IMR-90 (cell line): ENCODE results near the gene NUDCD3. TPM values are rescaled to one million over a fixed set of nuclear protein-coding genes. Genes with fewer than 3 reads are reported as not detected.

ENCODE experiments used
- ATAC-seq: fragments of 200-7000 bp; cut with Tn5 transposase; 2 replicates; pipeline ENCODE4 v1.9.1; 2020; ENCODE audit warnings: low read depth, mild to moderate bottlenecking, moderate library complexity
- BruUV-seq: library from RNA; stranded (reverse); fragments of 400-500 nt; replicated peaks from 2 replicates; lab custom pipeline; 2021; lab: Mats Ljungman, UMichigan
- CTCF ChIA-PET: fragments of 300-600 bp; formaldehyde crosslinking; extraction: SDS; loops from one replicate; lab custom pipeline; 2021; ENCODE audit warnings: antibody characterized with exemption; lab: Yijun Ruan, JAX
- POLR2A ChIA-PET: fragments of 300-600 bp; sonication (Branson Sonifier 250); formaldehyde crosslinking; loops from one replicate; lab custom pipeline; 2022; ENCODE audit warnings: antibody characterized with exemption; ENCODE audit not compliant: unreplicated experiment; lab: Charles Lee
- DNase-seq: peaks from one replicate; pipeline ENCODE4 v3.0.0; 2013
- H2AFZ ChIP-seq: replicated peaks from 2 replicates; pipeline ENCODE3; 2013; ENCODE audit warnings: low read length, mild to moderate bottlenecking; ENCODE audit not compliant: poor library complexity
- H2AK5ac ChIP-seq: 2 replicates; pipeline ENCODE4 v1.6.1; 2013; ENCODE audit warnings: low read depth, low read length, inconsistent platforms
- H2AK9ac ChIP-seq: replicated peaks from 2 replicates; pipeline ENCODE3; 2013; ENCODE audit warnings: mild to moderate bottlenecking, low read depth, low read length, moderate library complexity; ENCODE audit not compliant: poor library complexity
- H2BK120ac ChIP-seq: 2 replicates; pipeline ENCODE4 v1.6.1; 2013; ENCODE audit warnings: low read depth, low read length, inconsistent platforms
- H2BK15ac ChIP-seq: 3 replicates; pipeline ENCODE4 v1.6.1; 2013; ENCODE audit warnings: low read depth, low read length, inconsistent platforms
- H2BK20ac ChIP-seq: 2 replicates; pipeline ENCODE4 v1.6.1; 2013; ENCODE audit warnings: low read depth, mild to moderate bottlenecking, inconsistent platforms, low read length, moderate library complexity
- H2BK5ac ChIP-seq: 2 replicates; pipeline ENCODE4 v1.6.1; 2013; ENCODE audit warnings: mild to moderate bottlenecking, low read depth, low read length, inconsistent platforms; ENCODE audit not compliant: poor library complexity, severe bottlenecking
- H3K14ac ChIP-seq: replicated peaks from 2 replicates; pipeline ENCODE4 v1.6.1; 2013; ENCODE audit warnings: low read depth, low read length, inconsistent platforms
- H3K18ac ChIP-seq: 2 replicates; pipeline ENCODE4 v1.6.1; 2013; ENCODE audit warnings: low read depth, low read length, control low read depth
- H3K23ac ChIP-seq: 2 replicates; pipeline ENCODE4 v1.6.1; 2013; ENCODE audit warnings: low read depth, low read length, inconsistent platforms
- H3K27ac ChIP-seq: 2 replicates; pipeline ENCODE4 v1.5.1; 2013; ENCODE audit warnings: mild to moderate bottlenecking, control low read depth, low read length; ENCODE audit not compliant: insufficient read depth
- H3K27me3 ChIP-seq: 2 replicates; pipeline ENCODE4 v1.6.1; 2013; ENCODE audit warnings: low read length; ENCODE audit not compliant: control insufficient read depth, insufficient read depth
- H3K36me3 ChIP-seq: 2 replicates; pipeline ENCODE4 v1.6.1; 2013; ENCODE audit warnings: low read length, mixed read lengths; ENCODE audit not compliant: control insufficient read depth, insufficient read depth
- H3K4ac ChIP-seq: 2 replicates; pipeline ENCODE4 v1.6.1; 2013; ENCODE audit warnings: low read depth, low read length, inconsistent platforms
- H3K4me1 ChIP-seq: 2 replicates; pipeline ENCODE4 v1.6.1; 2013; ENCODE audit warnings: low read length, mixed read lengths; ENCODE audit not compliant: control insufficient read depth, insufficient read depth
- H3K4me2 ChIP-seq: 2 replicates; pipeline ENCODE4 v1.6.1; 2013; ENCODE audit warnings: low read depth, mild to moderate bottlenecking, control low read depth, low read length, moderate library complexity
- H3K4me3 ChIP-seq: 2 replicates; pipeline ENCODE4 v1.5.1; 2013; ENCODE audit warnings: low read depth, mild to moderate bottlenecking, control low read depth, low read length, moderate library complexity; ENCODE audit not compliant: insufficient read depth
- H3K56ac ChIP-seq: 2 replicates; pipeline ENCODE4 v1.6.1; 2013; ENCODE audit warnings: low read length, inconsistent platforms; ENCODE audit not compliant: insufficient read depth; ENCODE audit errors: extremely low read depth
- H3K79me1 ChIP-seq, 2 experiments: 2 replicates each; pipeline ENCODE4 v1.6.1; 2013; ENCODE audit warnings: low read length in 2 of 2, inconsistent platforms in 1 of 2, low read depth in 1 of 2
- H3K9ac ChIP-seq: 2 replicates; pipeline ENCODE4 v1.6.1; 2013; ENCODE audit warnings: low read depth, low read length, control low read depth
- H3K9me1 ChIP-seq: 2 replicates; pipeline ENCODE4 v1.6.1; 2013; ENCODE audit warnings: low read length, inconsistent platforms; ENCODE audit not compliant: insufficient read depth
- H3K9me3 ChIP-seq: 2 replicates; pipeline ENCODE4 v1.6.1; 2013; ENCODE audit warnings: low read length; ENCODE audit not compliant: control insufficient read depth, insufficient read depth
- H4K20me1 ChIP-seq: 2 replicates; pipeline ENCODE4 v1.6.1; 2013; ENCODE audit warnings: low read length, inconsistent platforms; ENCODE audit not compliant: insufficient read depth
- H4K5ac ChIP-seq: 2 replicates; pipeline ENCODE4 v1.6.1; 2013; ENCODE audit warnings: mild to moderate bottlenecking, low read depth, low read length, control low read depth
- H4K8ac ChIP-seq, 2 experiments: 2 replicates each; pipeline ENCODE4 v1.6.1; 2013; ENCODE audit warnings: low read depth in 2 of 2, low read length in 2 of 2, control low read depth in 1 of 2, inconsistent platforms in 1 of 2
- H4K91ac ChIP-seq: 2 replicates; pipeline ENCODE4 v1.6.1; 2013; ENCODE audit warnings: low read depth, low read length, inconsistent platforms; ENCODE audit not compliant: insufficient read depth
- BHLHE40 ChIP-seq: fragments of 150-350 bp; IDR thresholded peaks from 2 replicates; pipeline ENCODE4 v1.6.1; 2016; ENCODE audit warnings: mild to moderate bottlenecking, low read depth, low read length
- CEBPB ChIP-seq: IDR thresholded peaks from 2 replicates; pipeline ENCODE4 v1.6.1; 2012; ENCODE audit warnings: low read depth, low read length, improper control_type of control experiment
- CHD1 ChIP-seq: IDR thresholded peaks from 2 replicates; pipeline ENCODE4 v1.6.1; 2012; ENCODE audit warnings: low read depth, low read length, improper control_type of control experiment
- ELK1 ChIP-seq: fragments of 150-350 bp; IDR thresholded peaks from 2 replicates; pipeline ENCODE4 v1.6.1; 2016; ENCODE audit warnings: low read depth, mild to moderate bottlenecking, low read length, moderate library complexity, borderline replicate concordance
- MAZ ChIP-seq: IDR thresholded peaks from 2 replicates; pipeline ENCODE4 v1.6.1; 2012; ENCODE audit warnings: low read depth, mild to moderate bottlenecking, low read length, improper control_type of control experiment, moderate library complexity, borderline replicate concordance
- MXI1 ChIP-seq: IDR thresholded peaks from 2 replicates; pipeline ENCODE4 v1.6.1; 2012; ENCODE audit warnings: low read depth, mild to moderate bottlenecking, low read length, moderate library complexity, borderline replicate concordance
- NFE2L2 ChIP-seq: fragments of 150-350 bp; IDR thresholded peaks from 2 replicates; pipeline ENCODE4 v1.6.1; 2016; ENCODE audit warnings: low read depth, mild to moderate bottlenecking, low read length
- RAD21 ChIP-seq: IDR thresholded peaks from 2 replicates; pipeline ENCODE4 v1.6.1; 2012; ENCODE audit warnings: low read length, improper control_type of control experiment
- RCOR1 ChIP-seq: IDR thresholded peaks from 2 replicates; pipeline ENCODE4 v1.6.1; 2012; ENCODE audit warnings: mild to moderate bottlenecking, low read length, improper control_type of control experiment; ENCODE audit not compliant: insufficient replicate concordance
- WGBS, 2 experiments: methylation state at CpG; one replicate each; pipeline versions ENCODE4 v1.1.5 to v1.1.7; 2013; ENCODE audit warnings: missing lambda C conversion rate in 2 of 2; ENCODE audit not compliant: insufficient read length in 1 of 2; ENCODE audit errors: extremely low coverage in 2 of 2; 5-methylcytosine and 5-hydroxymethylcytosine counted together
- dilution Hi-C: fragments of 300-500 bp; cut with HindIII; formaldehyde crosslinking; loops from one replicate; pipeline ENCODE4 v1.14.3; 2018; ENCODE audit warnings: low sequenced_read_pairs; ENCODE audit not compliant: unreplicated experiment
- in situ Hi-C: fragments of 300-500 bp; cut with MboI; formaldehyde crosslinking; loops from 3 replicates; pipeline ENCODE4 v1.14.3; 2019; ENCODE audit warnings: low sequenced_read_pairs, inconsistent platforms, mixed read lengths
- intact Hi-C: fragments of 100-400 bp; cut with micrococcal nuclease; formaldehyde crosslinking; loops from 2 replicates; pipeline ENCODE4 v1.10.0; 2022
- polyA plus RNA-seq, 3 experiments: library from polyadenylated mRNA; depleted of rRNA; stranded (reverse); fragments of >200 nt; gene quantifications; 2 replicates each; pipeline ENCODE4 v1.2.3, GENCODE V29; 2012; ENCODE audit warnings: low replicate concordance in 1 of 3
- total RNA-seq: library from RNA; depleted of rRNA; stranded (reverse); fragments of >200 nt; gene quantifications from 2 replicates; pipeline ENCODE4 v1.2.3, GENCODE V29; 2012
- TF ChIP-seq, protein P1 (sequence below): fragments of 150-350 bp; IDR thresholded peaks from 2 replicates; pipeline ENCODE4 v1.6.1; 2017; ENCODE audit warnings: mild to moderate bottlenecking, antibody characterized with exemption, low read length, low read depth

NUDCD3 gene
- total and polyA plus RNA-seq, 2 of the 4 experiments (the other 2 are of a cell fraction), result 49.5 to 76.0 TPM

DNA sequence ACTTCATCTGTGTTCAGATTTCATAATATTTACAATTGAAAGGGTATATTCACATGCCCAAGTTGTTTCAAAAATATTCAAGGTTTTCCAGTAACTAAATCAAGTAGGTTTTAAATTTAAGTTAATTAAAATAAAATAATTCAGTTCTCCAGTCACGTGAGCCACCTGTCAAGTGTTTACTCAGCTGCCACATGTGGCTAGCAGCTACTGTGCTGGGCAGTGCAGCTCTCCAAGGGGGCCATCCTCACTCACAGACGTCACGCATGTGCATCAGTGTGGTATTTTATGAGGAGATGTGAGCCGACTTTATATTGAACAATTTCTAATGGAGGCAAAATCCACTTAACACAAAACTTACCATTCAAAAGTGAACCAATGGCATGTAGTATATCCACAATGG, 95.4 kb downstream of the NUDCD3 start:
- in situ Hi-C loops, result no loop called here
- H2BK120ac ChIP-seq, result no peak overlapping the region
- POLR2A ChIA-PET, result no interaction called here

More for the DNA sequence above, 95.4 kb downstream of the NUDCD3 start:
- H2BK15ac ChIP-seq, result no peak overlapping the region
- WGBS, 2 experiments, result no CpG with 5 or more reads among the region's 4 CpGs
- H3K27ac ChIP-seq, result no peak overlapping the region
- H3K23ac ChIP-seq, result no peak overlapping the region
- no peak overlapping the region for H3K4me3 ChIP-seq
- H3K9me1 ChIP-seq, result peaks cover 47% of the 10 kb centered on the region
- intact Hi-C loops, result no loop called here
- H3K27me3 ChIP-seq, result no peaks in the 10 kb centered on the region
- H2BK5ac ChIP-seq, result no peak overlapping the region
- CTCF ChIA-PET, result no interaction called here
- peaks cover 37 to 89% of the 10 kb centered on the region in 2 experiments for H3K79me1 ChIP-seq
- TF ChIP-seq CEBPB (no peak), RCOR1 (no peak), MAZ (no peak), CHD1 (no peak), RAD21 (no peak), ELK1 (no peak), BHLHE40 (no peak), MXI1 (no peak), NFE2L2 (no peak)
- TF ChIP-seq, protein P1, sequence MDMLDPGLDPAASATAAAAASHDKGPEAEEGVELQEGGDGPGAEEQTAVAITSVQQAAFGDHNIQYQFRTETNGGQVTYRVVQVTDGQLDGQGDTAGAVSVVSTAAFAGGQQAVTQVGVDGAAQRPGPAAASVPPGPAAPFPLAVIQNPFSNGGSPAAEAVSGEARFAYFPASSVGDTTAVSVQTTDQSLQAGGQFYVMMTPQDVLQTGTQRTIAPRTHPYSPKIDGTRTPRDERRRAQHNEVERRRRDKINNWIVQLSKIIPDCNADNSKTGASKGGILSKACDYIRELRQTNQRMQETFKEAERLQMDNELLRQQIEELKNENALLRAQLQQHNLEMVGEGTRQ, result no peak
- no TSS peak for BruUV-seq
- no peak overlapping the region for H3K4me2 ChIP-seq
- no peak overlapping the region for H3K9ac ChIP-seq
- H4K20me1 ChIP-seq, result peaks cover 32% of the 10 kb centered on the region
- no peak overlapping the region for H4K8ac ChIP-seq
- no peak overlapping the region for H3K4ac ChIP-seq
- H4K91ac ChIP-seq, result no peak overlapping the region
- H3K56ac ChIP-seq, result no peak overlapping the region
- H3K9me3 ChIP-seq, result no peaks in the 10 kb centered on the region
- no peak for DNase-seq
- no peak overlapping the region for H2BK20ac ChIP-seq
- peaks cover 28% of the 10 kb centered on the region for H3K36me3 ChIP-seq
- no peak overlapping the region for H2AK5ac ChIP-seq
- H4K5ac ChIP-seq, result no peak overlapping the region
- no peak overlapping the region for H2AFZ ChIP-seq
- H2AK9ac ChIP-seq, result no peak overlapping the region
- H3K4me1 ChIP-seq, result peaks cover 13% of the 10 kb centered on the region
- ATAC-seq, result no peak
- no peak overlapping the region for H3K14ac ChIP-seq
- H3K18ac ChIP-seq, result no peak overlapping the region
- dilution Hi-C loops, result no loop called here
